GM12892 (cell line): ENCODE results near the gene TMEFF1.

Experiments used
- POLR2A ChIP-seq: IDR thresholded peaks from 2 replicates; pipeline ENCODE4 v1.6.1; 2011; ENCODE audit warnings: low read depth, low read length, control low read depth
- TAF1 ChIP-seq: IDR thresholded peaks from 2 replicates; pipeline ENCODE4 v1.6.1; 2011; ENCODE audit warnings: low read depth, mild to moderate bottlenecking, control low read depth, low read length, borderline replicate concordance

DNA sequence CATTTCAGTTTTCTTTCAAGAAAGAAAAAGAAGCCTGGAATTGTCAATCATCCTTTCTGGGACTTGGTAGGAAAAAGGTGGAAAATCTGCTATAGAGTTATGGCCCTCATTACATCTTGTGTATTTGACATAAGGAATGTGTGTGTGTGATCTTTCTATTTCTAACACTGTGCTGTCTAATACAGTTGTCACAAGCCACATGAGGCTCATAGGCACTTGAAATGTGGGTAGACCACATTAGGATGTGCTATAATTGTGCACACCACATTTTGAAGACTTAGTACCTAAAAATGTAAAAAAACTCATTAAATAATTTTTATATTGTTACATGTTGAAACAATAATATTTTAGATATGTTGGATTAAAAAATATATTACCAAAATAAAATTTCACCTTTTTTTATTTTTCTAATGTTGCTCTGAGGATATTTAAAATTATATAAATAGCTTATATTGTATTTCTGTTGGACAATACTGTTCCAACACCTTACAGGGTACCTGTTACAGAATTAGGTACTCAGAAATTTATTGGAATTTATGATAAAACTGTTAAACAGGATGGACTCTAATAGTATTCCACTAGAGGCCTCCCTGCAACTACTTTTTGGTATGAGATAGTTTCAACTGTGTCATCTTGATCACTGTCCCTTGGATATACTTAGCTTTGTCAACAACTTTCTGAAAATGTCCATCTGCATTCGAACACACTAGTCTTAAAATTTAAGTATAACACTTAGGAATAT, 27.6 kb upstream of the TMEFF1 start:
- TF ChIP-seq POLR2A (no peak), TAF1 (no peak)
